Smooth muscle cell (in vitro differentiated cells): ENCODE results near the gene CKAP2L. TPM values are rescaled to one million over a fixed set of nuclear protein-coding genes. Genes with fewer than 3 reads are reported as not detected.
A peak's percentile ranks its signal among the peaks of the same experiment; 100 is the strongest.

Experiments
- DNase-seq: peaks from one replicate; lab custom pipeline; 2025; ENCODE audit not compliant: unreplicated experiment; lab: John Stamatoyannopoulos, UW
- H2AFZ ChIP-seq: fragments of 200-600 bp; sonication (generic); 2 replicates; pipeline ENCODE4 v1.6.0; 2016; ENCODE audit warnings: antibody characterized with exemption, low read depth, mild to moderate bottlenecking
- H3F3A ChIP-seq: fragments of 200-600 bp; sonication (generic); 2 replicates; pipeline ENCODE4 v1.6.0; 2017; ENCODE audit warnings: antibody characterized with exemption, low read depth
- H3K27ac ChIP-seq: fragments of 200-600 bp; sonication (generic); 2 replicates; pipeline ENCODE4 v1.5.1; 2016; ENCODE audit warnings: low read depth, mild to moderate bottlenecking
- H3K27me3 ChIP-seq: fragments of 200-600 bp; sonication (generic); 2 replicates; pipeline ENCODE4 v1.6.1; 2016; ENCODE audit warnings: low read depth, mild to moderate bottlenecking
- H3K36me3 ChIP-seq: fragments of 200-600 bp; sonication (generic); 2 replicates; pipeline ENCODE4 v1.5.1; 2016; ENCODE audit warnings: low read depth
- H3K4me1 ChIP-seq: fragments of 200-600 bp; sonication (generic); 2 replicates; pipeline ENCODE4 v1.5.1; 2016; ENCODE audit warnings: low read depth
- H3K4me2 ChIP-seq: fragments of 200-600 bp; sonication (generic); 2 replicates; pipeline ENCODE4 v1.6.0; 2016; ENCODE audit warnings: mild to moderate bottlenecking
- H3K4me3 ChIP-seq: fragments of 200-600 bp; sonication (generic); 2 replicates; pipeline ENCODE4 v1.5.1; 2016; ENCODE audit warnings: mild to moderate bottlenecking
- H3K79me2 ChIP-seq: fragments of 200-600 bp; sonication (generic); 2 replicates; pipeline ENCODE4 v1.6.0; 2016; ENCODE audit warnings: low read depth, mild to moderate bottlenecking
- H3K9ac ChIP-seq: fragments of 200-600 bp; sonication (generic); 2 replicates; pipeline ENCODE4 v1.6.0; 2016; ENCODE audit warnings: low read depth
- H3K9me3 ChIP-seq: fragments of 200-600 bp; sonication (generic); replicated peaks from 2 replicates; pipeline ENCODE4 v1.5.1; 2016; ENCODE audit warnings: low read depth
- H4K20me1 ChIP-seq: fragments of 200-600 bp; sonication (generic); 2 replicates; pipeline ENCODE4 v1.6.0; 2016; ENCODE audit warnings: low read depth
- CTCF ChIP-seq: fragments of 200-600 bp; sonication (generic); IDR thresholded peaks from 2 replicates; pipeline ENCODE4 v1.5.1; 2017; ENCODE audit warnings: borderline replicate concordance, mild to moderate bottlenecking, antibody characterized with exemption; ENCODE audit not compliant: insufficient read depth, poor library complexity, severe bottlenecking
- WGBS: methylation state at CpG from one replicate; pipeline ENCODE4 v1.1.7; 2016; ENCODE audit warnings: low lambda C conversion rate; 5-methylcytosine and 5-hydroxymethylcytosine counted together
- polyA plus RNA-seq: library from polyadenylated mRNA; unstranded; fragments of >200 nt; fragmentation: Nextera tagmentation; extraction: Ambion mirVana; gene quantifications from 2 replicates; pipeline ENCODE4 v1.2.1, GENCODE V29; 2016
- total RNA-seq: library from RNA; depleted of rRNA; stranded (reverse); fragments of >200 nt; gene quantifications from 2 replicates; pipeline ENCODE4 v1.2.3, GENCODE V29; 2014

Gene CKAP2L
- total and polyA plus RNA-seq, 2 experiments from 2014 or later = 6.6 to 16.7 TPM

- H3K9me3 ChIP-seq = no peaks in the 10 kb centered on the region
- 90% methylated on average over 2 of the region's 2 CpGs for WGBS
These were observed 9.1 kb upstream of the CKAP2L start for GRCh38 chr2:112773556-112773955.

GRCh38 chr2:112772911-112773475, 8.6 kb upstream of the CKAP2L start:
- 62% methylated on average over 2 of the region's 2 CpGs for WGBS
- Histone ChIP-seq H3K4me2 (no peak overlapping the region), H3K4me1 (peaks cover 6% of the 10 kb centered on the region), H4K20me1 (no peaks in the 10 kb centered on the region), H3F3A (peaks cover 3% of the 10 kb centered on the region), H2AFZ (no peak overlapping the region), H3K9ac (no peak overlapping the region), H3K27ac (no peak overlapping the region), H3K4me3 (no peak overlapping the region), H3K79me2 (no peaks in the 10 kb centered on the region), H3K36me3 (no peaks in the 10 kb centered on the region), H3K9me3 (no peaks in the 10 kb centered on the region), H3K27me3 (no peaks in the 10 kb centered on the region)
- no peak for DNase-seq
- TF ChIP-seq CTCF = no peak

More at GRCh38 chr2:112773556-112773955, 9.1 kb upstream of the CKAP2L start:
- no peak overlapping the region for H3K4me2 ChIP-seq
- H3K4me1 ChIP-seq = peaks cover 6% of the 10 kb centered on the region
- no peak overlapping the region for H3K4me3 ChIP-seq
- no peak for TF ChIP-seq CTCF
- no peaks in the 10 kb centered on the region for H3K36me3 ChIP-seq
- H3K9ac ChIP-seq = no peak overlapping the region
- no peaks in the 10 kb centered on the region for H3F3A ChIP-seq
- no peak for DNase-seq
- H4K20me1 ChIP-seq = no peaks in the 10 kb centered on the region
- no peak overlapping the region for H2AFZ ChIP-seq
- no peaks in the 10 kb centered on the region for H3K27me3 ChIP-seq
- no peak overlapping the region for H3K27ac ChIP-seq
- no peaks in the 10 kb centered on the region for H3K79me2 ChIP-seq

- no peaks in the 10 kb centered on the region for H3K79me2 ChIP-seq
- H2AFZ ChIP-seq = no peak overlapping the region
- DNase-seq = no peak
- peaks cover 3% of the 10 kb centered on the region for H3F3A ChIP-seq
- no peaks in the 10 kb centered on the region for H3K9me3 ChIP-seq
- peaks cover 5% of the 10 kb centered on the region for H3K4me1 ChIP-seq
- no peaks in the 10 kb centered on the region for H4K20me1 ChIP-seq
- no peak for TF ChIP-seq CTCF
- H3K27me3 ChIP-seq = no peaks in the 10 kb centered on the region
- no peak overlapping the region for H3K27ac ChIP-seq
- WGBS = 72% methylated on average over 4 of the region's 4 CpGs
- no peak overlapping the region for H3K4me3 ChIP-seq
- no peak overlapping the region for H3K9ac ChIP-seq
- no peaks in the 10 kb centered on the region for H3K36me3 ChIP-seq
- H3K4me2 ChIP-seq = no peak overlapping the region
These were observed 7.9 kb upstream of the CKAP2L start for GRCh38 chr2:112772322-112772721.

- Histone ChIP-seq H3K4me1 (peaks cover 4% of the 10 kb centered on the region), H2AFZ (peak overlapping the region; percentile 6), H3K9me3 (no peaks in the 10 kb centered on the region), H3K4me3 (no peak overlapping the region), H3K36me3 (no peaks in the 10 kb centered on the region), H3K79me2 (peaks cover 6% of the 10 kb centered on the region), H3K27me3 (no peaks in the 10 kb centered on the region), H3K4me2 (no peak overlapping the region), H3K9ac (no peak overlapping the region), H3K27ac (no peak overlapping the region), H4K20me1 (no peaks in the 10 kb centered on the region), H3F3A (peaks cover 3% of the 10 kb centered on the region)
- WGBS = 59% methylated on average over 1 of the region's 1 CpG
- no peak for DNase-seq
- TF ChIP-seq CTCF = peak; percentile 21
These were observed 4.0 kb upstream of the CKAP2L start for GRCh38 chr2:112768432-112768831.
